Articular chondrocyte of knee joint (primary cell): ENCODE data around the gene UBL4B. TPM values are rescaled to one million over a fixed set of nuclear protein-coding genes. Genes with fewer than 3 reads are reported as not detected.

Experiments used
- total RNA-seq: library from RNA; depleted of rRNA; stranded (reverse); fragments of >200 nt; gene quantifications from 2 replicates; pipeline ENCODE4 v1.2.3, GENCODE V29; 2012

The UBL4B gene
- total RNA-seq: 0.13 and 0.32 TPM in 2 replicates

GRCh38 chr1:110112143-110112542, at the start of gene UBL4B:
UBL4B (plus strand) TSS chr1:110112443; CDS start chr1:110112535, 92 bp downstream.

GRCh38 chr1:110070671-110071242, 41.5 kb upstream of the UBL4B start, which contains the start of gene ALX3:
ALX3 (minus strand) TSS chr1:110070672; CDS start chr1:110070612, 60 bp downstream.

GRCh38 chr1:110150330-110151174, 38.3 kb downstream of the UBL4B start, which contains the start of gene SLC6A17:
SLC6A17 (plus strand) TSS chr1:110150494; CDS start chr1:110166930, 16,436 bp downstream.

Other genes starting within 250 kb of the UBL4B start
- gene CSF1, start 201.6 kb upstream of the UBL4B start, total RNA-seq: 73.3 and 129 TPM in 2 replicates
- gene AHCYL1, start 127.7 kb upstream of the UBL4B start, total RNA-seq: 67.6 and 73.0 TPM in 2 replicates
- 40.8 and 44.0 TPM in 2 replicates for gene STRIP1, start 77.8 kb upstream of the UBL4B start, total RNA-seq
- 0.22 TPM in 1 of 2 replicates, not detected in the other for gene ALX3, start 41.8 kb upstream of the UBL4B start, total RNA-seq
- 0.13 and 0.22 TPM in 2 replicates for gene SLC6A17, start 38.1 kb downstream of the UBL4B start, total RNA-seq
- gene KCNC4, start 97.9 kb downstream of the UBL4B start, total RNA-seq: 4.7 and 5.5 TPM in 2 replicates
- 28.9 and 30.6 TPM in 2 replicates for gene RBM15, start 226.9 kb downstream of the UBL4B start, total RNA-seq